Chondrocyte (in vitro differentiated cells): Measurements from ENCODE around the gene PPP2R5C. TPM values are rescaled to one million over a fixed set of nuclear protein-coding genes. Genes with fewer than 3 reads are reported as not detected.

Experiments used
- DNase-seq: peaks from one replicate; pipeline ENCODE4 v3.0.0; 2021; ENCODE audit warnings: mixed read lengths, low spot score
- H3K27ac Mint-ChIP-seq: one replicate; pipeline ENCODE4 v1.8.0; 2021; ENCODE audit warnings: mild to moderate bottlenecking, moderate library complexity, mixed read lengths; ENCODE audit not compliant: unreplicated experiment
- H3K27me3 Mint-ChIP-seq: 2 replicates; pipeline ENCODE4 v1.8.0; 2021; ENCODE audit warnings: low read depth, mixed read lengths
- H3K36me3 Mint-ChIP-seq: 2 replicates; pipeline ENCODE4 v1.8.0; 2021; ENCODE audit warnings: low read depth, mixed read lengths
- H3K4me1 Mint-ChIP-seq: 2 replicates; pipeline ENCODE4 v1.8.0; 2021; ENCODE audit warnings: low read depth, mild to moderate bottlenecking, mixed read lengths
- H3K4me3 Mint-ChIP-seq: one replicate; pipeline ENCODE4 v1.8.0; 2021; ENCODE audit warnings: mild to moderate bottlenecking, moderate library complexity, mixed read lengths; ENCODE audit not compliant: unreplicated experiment
- H3K9me3 Mint-ChIP-seq: 2 replicates; pipeline ENCODE4 v1.8.0; 2021; ENCODE audit warnings: low read depth, mixed read lengths
- CTCF ChIP-seq: fragments of 200-600 bp; sonication (generic); IDR thresholded peaks from 2 replicates; pipeline ENCODE4 v1.5.0; 2021; ENCODE audit warnings: antibody characterized with exemption, mild to moderate bottlenecking, moderate library complexity
- total RNA-seq: library from RNA; stranded (reverse); gene quantifications from 3 replicates; pipeline ENCODE4 v1.2.1, GENCODE V29; 2021

PPP2R5C gene
- total RNA-seq, 1 donor from 2014 or later: 95.0 TPM

GRCh38 chr14:101963656-101964296 lies 202.3 kb downstream of the PPP2R5C start:
- H3K27ac Mint-ChIP-seq: peak overlapping the region; percentile 86
- peaks cover 58% of the 10 kb centered on the region for H3K4me1 Mint-ChIP-seq
- H3K9me3 Mint-ChIP-seq: no peaks in the 10 kb centered on the region
- H3K36me3 Mint-ChIP-seq: peaks cover 2% of the 10 kb centered on the region
- H3K27me3 Mint-ChIP-seq: no peaks in the 10 kb centered on the region
- DNase-seq: no peak
- no peak for TF ChIP-seq CTCF
- H3K4me3 Mint-ChIP-seq: peak overlapping the region; percentile 60

GRCh38 chr14:101964297-101965180 lies 203.0 kb downstream of the PPP2R5C start, which contains the start of gene DYNC1H1:
Gene DYNC1H1 (plus strand): TSS chr14:101964573. CDS start chr14:101964692, 119 bp downstream.
- Mint-ChIP-seq H3K4me3 (peak within 1 kb of the TSS; percentile 87), H3K27ac (peak within 1 kb of the TSS; percentile 96), H3K27me3 (no peaks in the 10 kb centered on the region), H3K9me3 (no peaks in the 10 kb centered on the region), H3K36me3 (peaks cover 5% of the 10 kb centered on the region), H3K4me1 (peaks cover 63% of the 10 kb centered on the region)
- DNase-seq: no peak
- TF ChIP-seq CTCF: no peak

- TF ChIP-seq CTCF: no peak
- no peaks in the 10 kb centered on the region for H3K27me3 Mint-ChIP-seq
- peak overlapping the region; percentile 96 for H3K27ac Mint-ChIP-seq
- H3K4me1 Mint-ChIP-seq: peaks cover 67% of the 10 kb centered on the region
- H3K4me3 Mint-ChIP-seq: peak overlapping the region; percentile 85
- DNase-seq: no peak
- H3K36me3 Mint-ChIP-seq: peaks cover 8% of the 10 kb centered on the region
- no peaks in the 10 kb centered on the region for H3K9me3 Mint-ChIP-seq
Measured at GRCh38 chr14:101965181-101965544, 203.7 kb downstream of the PPP2R5C start.

GRCh38 chr14:101965770-101966722 lies 204.5 kb downstream of the PPP2R5C start:
- Mint-ChIP-seq H3K27me3 (no peaks in the 10 kb centered on the region), H3K4me1 (peaks cover 73% of the 10 kb centered on the region), H3K36me3 (peaks cover 9% of the 10 kb centered on the region), H3K9me3 (no peaks in the 10 kb centered on the region), H3K4me3 (peak overlapping the region; percentile 85), H3K27ac (peak overlapping the region; percentile 96)
- TF ChIP-seq CTCF: no peak
- DNase-seq: no peak
